ENCODE data around the gene COQ9. TPM values are rescaled to one million over a fixed set of nuclear protein-coding genes. Genes with fewer than 3 reads are reported as not detected.

The COQ9 gene
- total RNA-seq, 1 donor from 2014 or later, result 35.7 TPM

- TF ChIP-seq CTCF (IDR thresholded peaks at IDR 0.05), result no peak
- Histone ChIP-seq H3K27me3 (no peaks in the 10 kb centered on the region), H3K36me3 (peaks cover 61% of the 10 kb centered on the region in 2 donors), H3K4me1 (peaks cover 6 to 26% of the 10 kb centered on the region in 2 donors), H3K27ac (no peak overlapping the region), H3K4me3 (no peak overlapping the region), H3K9me3 (no peaks in the 10 kb centered on the region)
- intact Hi-C loops (cut with DNase I), result loop anchor here (10.0 kb wide), 1 partner anchor 341 kb away; no protein-coding TSS in a partner anchor
- no peak for DNase-seq (ENCODE audit: low spot score in 2 of 2)
Observed at GRCh38 chr16:57473906-57474305, 26.6 kb downstream of the COQ9 start.

- DNase-seq (ENCODE audit: low spot score in 2 of 2), result peak in 1 of 2 donors; percentile 60
- Histone ChIP-seq H3K4me3 (no peak overlapping the region), H3K9me3 (no peaks in the 10 kb centered on the region), H3K27ac (no peak overlapping the region), H3K36me3 (peaks cover 50% of the 10 kb centered on the region in 2 donors), H3K4me1 (peaks cover 7 to 32% of the 10 kb centered on the region in 2 donors), H3K27me3 (no peaks in the 10 kb centered on the region)
- TF ChIP-seq CTCF (IDR thresholded peaks at IDR 0.05), result no peak
- intact Hi-C loops (cut with DNase I), result loop anchor here (5.0 to 10.0 kb wide), 2 partner anchors 42 to 340 kb away; no protein-coding TSS in a partner anchor
Observed at GRCh38 chr16:57474671-57475661, 27.7 kb downstream of the COQ9 start.

- no peak overlapping the region for H3K4me3 ChIP-seq
- peak overlapping the region in 1 of 2 donors; percentile 82 for H3K27ac ChIP-seq
- TF ChIP-seq CTCF (IDR thresholded peaks at IDR 0.05), result peak; percentile 20 to 46 (median 39)
- H3K27me3 ChIP-seq, result no peaks in the 10 kb centered on the region
- intact Hi-C loops (cut with DNase I), result loop anchor here (5.0 to 10.0 kb wide), 2 partner anchors 41 to 339 kb away; no protein-coding TSS in a partner anchor
- H3K4me1 ChIP-seq, result peaks cover 15 to 40% of the 10 kb centered on the region in 2 donors
- peak in 1 of 2 donors; percentile 73 for DNase-seq (ENCODE audit: low spot score in 2 of 2)
- H3K9me3 ChIP-seq, result no peaks in the 10 kb centered on the region
- peaks cover 41 to 42% of the 10 kb centered on the region in 2 donors for H3K36me3 ChIP-seq
Observed at GRCh38 chr16:57475711-57476339, 28.5 kb downstream of the COQ9 start.

GRCh38 chr16:57476546-57477410 lies 29.5 kb downstream of the COQ9 start:
- H3K27me3 ChIP-seq, result no peaks in the 10 kb centered on the region
- peak overlapping the region; percentile 81 to 82 for H3K27ac ChIP-seq
- no peak for TF ChIP-seq CTCF (IDR thresholded peaks at IDR 0.05)
- DNase-seq (ENCODE audit: low spot score in 2 of 2), result no peak
- H3K36me3 ChIP-seq, result peaks cover 32 to 36% of the 10 kb centered on the region in 2 donors
- H3K4me1 ChIP-seq, result peaks cover 15 to 42% of the 10 kb centered on the region in 2 donors
- no peaks in the 10 kb centered on the region for H3K9me3 ChIP-seq
- intact Hi-C loops (cut with DNase I), result loop anchor here (5.0 to 10.0 kb wide), 2 partner anchors 41 to 338 kb away; no protein-coding TSS in a partner anchor
- no peak overlapping the region for H3K4me3 ChIP-seq

All from ascending aorta (tissue), 2 donors.